Left lung (tissue), 10 donors: Measurements from ENCODE around the gene MTX1. TPM values are rescaled to one million over a fixed set of nuclear protein-coding genes. Genes with fewer than 3 reads are reported as not detected.

ENCODE experiments used
- ATAC-seq: fragments of 200-7000 bp; cut with Tn5 transposase; one replicate; pipeline ENCODE4 v1.9.1; 2020; ENCODE audit warnings: moderate library complexity
- DNase-seq, 4 donors: peaks; one replicate each; pipeline ENCODE4 v3.0.0-alpha.2; 2013 to 2020
- H3K27ac ChIP-seq, 2 donors: fragments of 200-600 bp; sonication (generic) in 1 of 2; one replicate each; pipeline versions ENCODE4 v1.5.0 to v1.8.0; 2020 to 2021
- H3K27me3 ChIP-seq, 2 donors: fragments of 200-600 bp; sonication (generic) in 1 of 2; one replicate each; pipeline versions ENCODE4 v1.5.0 to v1.8.0; 2020 to 2021
- H3K36me3 ChIP-seq, 2 donors: fragments of 200-600 bp; sonication (generic) in 1 of 2; one replicate each; pipeline versions ENCODE4 v1.5.0 to v1.8.0; 2020 to 2021
- H3K4me1 ChIP-seq, 2 donors: fragments of 200-600 bp; one replicate each; pipeline ENCODE4 v1.8.0; 2021
- H3K4me3 ChIP-seq, 2 donors: fragments of 200-600 bp; sonication (generic) in 1 of 2; one replicate each; pipeline versions ENCODE4 v1.5.0 to v1.8.0; 2020 to 2021; ENCODE audit warnings: mild to moderate bottlenecking in 1 of 2
- H3K9me3 ChIP-seq, 2 donors: fragments of 200-600 bp; sonication (generic) in 1 of 2; one replicate each; pipeline versions ENCODE4 v1.5.0 to v1.8.0; 2020 to 2021
- CTCF ChIP-seq, 2 donors: fragments of 200-600 bp; sonication (generic) in 1 of 2; IDR thresholded peaks; one replicate each; pipeline versions ENCODE4 v1.5.0 to v1.8.0; 2021; ENCODE audit warnings: antibody characterized with exemption in 2 of 2
- intact Hi-C, 2 donors: fragments of 100-400 bp; cut with DNase I; formaldehyde crosslinking; loops; one replicate each; pipeline versions ENCODE4 v1.11.2 to v1.14.2; 2022
- polyA plus RNA-seq, 6 donors: library from polyadenylated mRNA; unstranded; fragments of 120-200 nt; gene quantifications; one replicate each; pipeline ENCODE4 v1.2.1, GENCODE V29; 2013; ENCODE audit not compliant: insufficient read length in 6 of 6
- total RNA-seq, 2 donors: library from RNA; stranded (reverse); fragmentation: NEBNext Ultra II Directional; extraction: Animal tissue kit (Norgen Biotek cat#: 25700); gene quantifications; one replicate each; pipeline ENCODE4 v1.2.1, GENCODE V29; 2021
- donor health status: DM: no; HTN: yes; CAD: no.
- donor health status: DM: no; HTN: no; CAD: no.

MTX1 gene
- total and polyA plus RNA-seq, 8 donors: 28.6 to 45.5 (median 31.1) TPM

- peak; percentile 85 to 96 (median 92) for DNase-seq
- Histone ChIP-seq H3K9me3 (no peaks in the 10 kb centered on the region), H3K27ac (peak within 1 kb of the TSS; percentile 91 to 93), H3K36me3 (peaks cover 0 to 39% of the 10 kb centered on the region in 2 donors), H3K27me3 (no peaks in the 10 kb centered on the region), H3K4me3 (peak within 1 kb of the TSS; percentile 67 to 76), H3K4me1 (peaks cover 19 to 42% of the 10 kb centered on the region in 2 donors)
- intact Hi-C loops: no loop called here
- TF ChIP-seq CTCF (IDR thresholded peaks at IDR 0.05): peak in 1 of 2 donors; percentile 28
- ATAC-seq: peak; percentile 95
Observed at GRCh38 chr1:155255243-155256007, 46.9 kb downstream of the MTX1 start, which contains the start of gene ENTREP3. ENTREP3 (minus strand) TSS chr1:155255483; CDS start chr1:155254877, 606 bp downstream.

GRCh38 chr1:155256058-155256852 is 47.8 kb downstream of the MTX1 start:
- DNase-seq (no peak), ATAC-seq (no peak)
- H3K27ac ChIP-seq: peak overlapping the region; percentile 91 to 93
- no peaks in the 10 kb centered on the region for H3K9me3 ChIP-seq
- H3K4me3 ChIP-seq: peak overlapping the region; percentile 67 to 76
- no peak for TF ChIP-seq CTCF (IDR thresholded peaks at IDR 0.05)
- H3K4me1 ChIP-seq: peaks cover 13 to 42% of the 10 kb centered on the region in 2 donors
- H3K27me3 ChIP-seq: no peaks in the 10 kb centered on the region
- intact Hi-C loops: no loop called here
- peaks cover 0 to 39% of the 10 kb centered on the region in 2 donors for H3K36me3 ChIP-seq

- intact Hi-C loops: no loop called here
- no peak for TF ChIP-seq CTCF (IDR thresholded peaks at IDR 0.05)
- DNase-seq: no peak
- no peaks in the 10 kb centered on the region for H3K27me3 ChIP-seq
- peak overlapping the region in 1 of 2 donors; percentile 1 for H3K27ac ChIP-seq
- no peaks in the 10 kb centered on the region for H3K9me3 ChIP-seq
- H3K4me3 ChIP-seq: no peak overlapping the region
- peaks cover 0 to 65% of the 10 kb centered on the region in 2 donors for H3K36me3 ChIP-seq
- H3K4me1 ChIP-seq: peaks cover 7 to 34% of the 10 kb centered on the region in 2 donors
- ATAC-seq: no peak
Observed at GRCh38 chr1:155260276-155260675, 51.8 kb downstream of the MTX1 start.

- H3K36me3 ChIP-seq: peaks cover 0 to 77% of the 10 kb centered on the region in 2 donors
- ATAC-seq: no peak
- H3K4me1 ChIP-seq: peaks cover 7 to 24% of the 10 kb centered on the region in 2 donors
- no peaks in the 10 kb centered on the region for H3K9me3 ChIP-seq
- no peak for TF ChIP-seq CTCF (IDR thresholded peaks at IDR 0.05)
- DNase-seq: no peak
- no peaks in the 10 kb centered on the region for H3K27me3 ChIP-seq
- intact Hi-C loops: no loop called here
- peak overlapping the region; percentile 77 to 94 for H3K4me3 ChIP-seq
- H3K27ac ChIP-seq: peak overlapping the region; percentile 73 to 85
Observed at GRCh38 chr1:155261493-155261851, 53.0 kb downstream of the MTX1 start.
